Activated T-cell treated with anti-CD3 and anti-CD28 coated beads for 1 hour (primary cell): ENCODE results near the gene TNFRSF19.

Source experiments
- DNase-seq: peaks from one replicate; pipeline ENCODE4 v3.0.0-alpha.2; 2020; ENCODE audit warnings: low read depth

TNFRSF19 gene

DNA sequence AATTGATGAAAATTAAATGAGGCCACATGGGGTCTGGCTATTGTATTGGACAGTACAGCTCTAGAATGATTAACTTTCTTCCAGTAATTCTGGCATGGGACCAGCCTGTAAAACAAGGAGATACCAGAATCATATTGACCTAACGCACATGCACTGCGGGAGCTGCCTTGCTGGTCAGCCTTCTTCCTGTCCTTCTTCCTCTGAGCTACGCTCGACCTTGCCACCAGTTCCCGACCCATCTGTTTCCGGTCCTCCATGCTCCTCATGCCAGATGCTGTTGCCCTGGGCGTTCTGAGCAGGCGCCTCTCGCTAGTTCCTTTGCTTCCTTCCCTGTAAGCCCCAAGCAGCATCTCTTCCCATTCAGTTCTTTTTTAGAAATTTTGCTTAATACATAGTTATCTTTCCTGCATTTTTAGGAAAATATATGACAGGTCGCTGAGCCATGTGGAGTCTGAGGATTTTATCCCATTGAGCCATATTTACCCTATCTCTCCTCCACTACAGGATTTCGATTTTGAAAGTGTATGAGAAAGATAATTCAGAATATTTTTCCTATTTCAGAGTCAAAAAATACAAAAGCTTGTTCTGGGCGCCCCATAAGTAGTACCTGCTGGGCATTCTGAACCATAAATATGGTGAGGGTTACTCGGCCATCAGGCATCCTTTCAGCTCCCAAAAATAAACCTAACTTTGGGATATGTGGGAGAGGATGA lies 38.6 kb downstream of the TNFRSF19 start:
- DNase-seq = no peak

DNA sequence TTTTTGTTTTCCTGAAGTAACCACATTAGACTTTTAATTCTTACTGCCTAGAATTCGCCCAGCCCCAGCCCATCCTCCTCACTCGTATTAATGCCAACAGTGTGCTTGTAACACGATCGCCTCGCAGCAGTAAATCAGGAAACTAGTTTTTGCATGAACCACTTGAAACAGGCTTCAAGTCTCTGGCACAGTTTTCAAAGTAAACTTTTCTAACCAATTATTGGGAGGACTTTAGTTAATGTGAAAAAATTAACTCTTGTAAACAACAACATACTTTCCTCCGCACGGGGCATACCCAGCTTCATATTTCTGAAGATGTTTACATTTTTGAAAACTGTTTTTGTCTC lies 39.2 kb downstream of the TNFRSF19 start:
- no peak for DNase-seq

DNA sequence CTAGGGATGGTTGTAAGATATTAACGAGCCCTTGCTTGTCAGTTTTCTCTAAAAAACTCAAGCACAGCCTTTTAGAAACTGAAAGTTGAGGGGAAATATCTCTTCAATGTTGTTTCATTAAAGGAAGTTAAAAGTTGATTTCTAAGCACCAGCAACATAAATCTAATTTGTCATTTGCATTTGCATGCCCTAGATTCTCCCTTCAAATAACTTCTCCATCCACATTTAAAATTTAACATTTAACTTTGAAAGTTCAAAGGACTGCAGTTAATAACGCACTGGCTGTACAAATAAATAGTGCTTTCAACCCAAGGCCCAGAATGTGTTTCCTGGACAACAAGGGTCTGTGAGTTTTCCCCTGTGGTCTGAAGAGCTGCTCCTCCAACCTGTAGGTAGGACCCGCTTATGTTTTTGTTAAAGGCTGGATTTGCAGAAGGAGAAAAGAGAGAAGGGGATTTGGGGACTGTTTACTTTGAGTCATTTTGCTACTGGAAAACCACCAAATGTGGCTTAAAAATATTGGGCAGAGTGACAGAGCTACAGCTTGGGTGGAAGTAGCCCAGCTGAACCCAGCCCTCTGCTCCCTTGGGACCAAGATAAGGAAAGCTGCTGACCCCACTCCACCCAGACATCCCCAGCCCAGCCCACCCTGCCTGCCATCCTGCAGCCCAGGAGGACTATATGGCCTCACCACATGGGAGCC lies 39.8 kb downstream of the TNFRSF19 start:
- DNase-seq = no peak

DNA sequence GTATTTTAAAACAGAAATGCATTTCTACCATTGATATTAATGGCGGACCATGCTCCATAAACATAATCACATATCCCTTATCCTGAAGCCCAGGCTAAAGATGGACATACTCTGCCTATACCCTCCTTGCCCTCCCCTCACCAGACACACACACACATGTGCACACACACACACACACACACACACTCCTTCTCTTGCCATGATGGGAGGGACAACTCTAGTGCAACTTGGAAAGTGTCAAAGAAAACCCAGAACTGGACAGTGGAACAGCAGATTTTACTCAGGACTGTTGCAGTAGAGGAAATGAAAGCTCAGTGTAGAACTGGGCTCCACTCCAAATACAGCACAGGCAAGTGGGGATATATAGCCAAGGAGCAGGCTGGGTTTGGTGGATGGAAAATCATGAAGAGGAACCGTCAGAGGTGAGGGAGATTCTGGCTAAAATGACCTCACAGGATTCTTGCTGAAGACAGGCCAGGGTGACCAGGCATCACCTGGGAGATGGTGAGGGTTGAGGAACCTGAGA lies 40.8 kb downstream of the TNFRSF19 start:
- DNase-seq = no peak

DNA sequence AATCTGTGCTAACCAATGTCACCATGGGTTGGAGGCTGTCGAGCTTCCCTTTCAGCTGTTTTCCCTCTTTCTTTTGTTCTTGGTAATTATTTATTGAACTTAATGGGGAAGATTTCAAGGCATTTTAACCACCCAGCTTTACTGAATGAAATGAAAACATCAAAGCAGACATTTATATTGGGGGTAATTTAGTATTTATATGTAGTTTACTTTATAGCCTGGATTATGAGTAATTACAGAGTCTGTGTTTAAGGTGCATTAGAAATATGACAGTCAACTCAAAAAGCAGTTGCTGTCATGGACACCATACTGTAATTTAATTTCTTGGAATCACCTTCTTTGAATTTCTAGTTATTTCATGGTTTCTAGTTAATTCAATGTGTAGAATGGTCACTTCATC lies 42.0 kb downstream of the TNFRSF19 start:
- no peak for DNase-seq

DNA sequence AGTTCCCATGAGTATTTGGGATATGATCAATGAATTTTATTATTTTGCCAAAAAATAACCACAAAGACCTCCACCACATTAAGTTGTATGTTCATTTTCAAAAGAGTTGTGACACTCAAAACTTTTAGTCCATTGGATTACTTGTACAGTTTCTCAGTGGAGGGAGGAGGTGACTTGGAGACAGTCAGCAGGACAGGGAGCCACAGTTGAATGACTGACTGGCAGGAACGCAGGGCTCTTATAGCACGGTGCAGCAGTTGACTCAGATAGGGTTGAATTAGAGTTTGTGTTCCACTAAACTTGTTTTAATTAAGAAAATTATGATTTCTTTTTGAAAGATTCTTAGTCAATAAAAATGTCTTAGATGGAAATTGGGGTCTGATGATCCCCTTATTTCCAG lies 42.5 kb downstream of the TNFRSF19 start:
- no peak for DNase-seq

DNA sequence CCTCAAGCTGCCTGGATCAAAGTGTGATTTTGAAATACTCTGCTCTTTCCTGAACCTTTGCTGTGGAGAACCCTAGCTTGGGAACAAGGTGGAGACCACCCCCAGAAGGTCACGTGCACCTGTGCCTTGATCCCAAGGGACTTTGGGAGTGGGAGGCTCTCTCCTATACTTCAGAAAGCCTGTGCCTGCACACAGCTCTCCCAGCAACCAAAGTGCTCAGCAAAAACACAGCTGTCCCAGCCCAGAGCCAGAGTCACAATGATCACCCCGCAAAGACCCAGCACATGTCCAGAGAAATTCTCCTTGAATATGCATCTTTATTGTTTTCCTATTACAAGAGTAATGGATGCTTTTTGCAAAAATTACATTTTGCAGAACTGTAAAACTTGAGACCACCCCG lies 43.4 kb downstream of the TNFRSF19 start:
- no peak for DNase-seq

DNA sequence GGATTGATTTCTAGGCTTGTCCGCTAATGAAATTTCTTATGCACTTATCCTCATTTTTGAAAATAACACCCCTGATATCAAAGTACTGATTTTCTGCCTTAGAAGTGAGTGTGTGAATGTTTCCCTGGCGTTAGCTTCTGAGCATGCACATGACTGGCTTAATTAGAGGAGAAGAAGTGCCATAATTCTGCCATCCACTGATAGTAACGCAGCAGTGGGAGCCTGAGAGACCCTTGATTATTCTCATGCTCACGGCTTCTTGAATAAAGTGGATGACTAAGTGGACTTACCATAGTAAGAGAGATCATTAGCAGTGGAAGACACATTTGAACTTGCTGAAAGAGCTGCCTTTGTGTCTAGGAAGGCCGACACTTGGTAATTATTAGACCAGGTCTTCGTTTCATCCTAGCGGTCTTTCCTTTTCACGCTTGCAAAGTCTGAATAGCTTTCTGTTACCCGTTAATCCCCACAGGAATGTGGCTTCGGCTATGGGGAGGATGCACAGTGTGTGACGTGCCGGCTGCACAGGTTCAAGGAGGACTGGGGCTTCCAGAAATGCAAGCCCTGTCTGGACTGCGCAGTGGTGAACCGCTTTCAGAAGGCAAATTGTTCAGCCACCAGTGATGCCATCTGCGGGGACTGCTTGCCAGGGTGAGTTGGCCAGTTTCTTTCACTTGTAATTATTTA lies 45.3 kb downstream of the TNFRSF19 start:
- no peak for DNase-seq

DNA sequence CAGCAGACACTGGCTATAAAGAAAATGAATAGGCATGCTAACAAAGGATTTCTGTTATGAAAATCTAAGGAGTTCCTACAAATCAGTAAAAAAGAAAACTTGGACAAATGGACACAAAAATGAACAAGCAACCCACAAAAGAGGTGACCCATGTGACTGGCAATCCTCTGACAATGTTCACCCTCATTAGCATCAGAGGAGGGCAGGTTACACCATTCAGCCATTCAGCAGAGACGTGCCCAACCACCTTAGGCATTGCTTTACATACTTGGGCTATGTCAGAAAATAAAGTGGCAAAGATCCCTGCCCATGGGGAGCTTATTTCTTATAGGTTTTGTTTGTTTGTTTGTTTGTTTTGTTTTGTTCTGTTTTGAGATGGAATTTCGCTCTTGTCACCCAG lies 46.0 kb downstream of the TNFRSF19 start:
- no peak for DNase-seq

DNA sequence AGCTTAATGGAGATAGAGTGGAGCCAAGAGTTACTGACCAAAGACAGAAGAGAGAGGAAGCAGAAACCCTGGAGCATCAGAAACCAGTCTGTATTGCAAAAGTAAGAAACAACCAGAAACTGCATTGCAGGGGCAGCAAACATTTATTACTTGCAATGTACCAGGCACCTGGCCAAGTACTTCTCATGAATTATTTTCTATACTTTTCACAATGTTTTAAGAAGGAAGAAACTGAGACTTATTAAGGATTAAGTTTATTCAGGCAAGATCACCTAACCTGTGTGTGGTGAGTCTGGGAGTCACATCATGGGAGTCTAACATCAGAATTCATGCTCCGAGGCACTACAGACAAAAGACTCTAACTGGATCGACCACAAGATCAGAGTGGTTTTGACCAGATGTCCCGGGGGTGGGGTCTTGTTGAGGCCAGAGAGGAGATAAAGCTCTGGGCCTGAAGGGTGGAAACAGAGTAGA lies 47.4 kb downstream of the TNFRSF19 start:
- no peak for DNase-seq

DNA sequence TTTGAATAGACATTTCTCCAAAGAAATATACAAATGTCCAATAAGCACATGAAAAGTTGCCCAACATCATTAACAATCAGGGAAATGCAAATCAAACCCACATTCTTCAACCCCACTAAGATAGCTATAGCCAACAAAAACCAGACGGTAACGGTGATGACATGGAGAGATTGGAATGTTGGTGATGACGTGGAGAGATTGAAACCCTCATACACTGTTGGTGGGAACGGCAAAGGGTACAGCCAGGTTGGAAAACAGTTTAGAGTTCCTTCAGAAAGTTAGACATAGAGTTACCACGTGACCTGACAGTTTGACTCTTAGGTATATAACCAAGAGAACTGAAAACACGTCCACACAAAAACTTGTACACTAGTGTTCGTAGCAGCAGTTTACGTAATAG lies 48.1 kb downstream of the TNFRSF19 start:
- DNase-seq = no peak

DNA sequence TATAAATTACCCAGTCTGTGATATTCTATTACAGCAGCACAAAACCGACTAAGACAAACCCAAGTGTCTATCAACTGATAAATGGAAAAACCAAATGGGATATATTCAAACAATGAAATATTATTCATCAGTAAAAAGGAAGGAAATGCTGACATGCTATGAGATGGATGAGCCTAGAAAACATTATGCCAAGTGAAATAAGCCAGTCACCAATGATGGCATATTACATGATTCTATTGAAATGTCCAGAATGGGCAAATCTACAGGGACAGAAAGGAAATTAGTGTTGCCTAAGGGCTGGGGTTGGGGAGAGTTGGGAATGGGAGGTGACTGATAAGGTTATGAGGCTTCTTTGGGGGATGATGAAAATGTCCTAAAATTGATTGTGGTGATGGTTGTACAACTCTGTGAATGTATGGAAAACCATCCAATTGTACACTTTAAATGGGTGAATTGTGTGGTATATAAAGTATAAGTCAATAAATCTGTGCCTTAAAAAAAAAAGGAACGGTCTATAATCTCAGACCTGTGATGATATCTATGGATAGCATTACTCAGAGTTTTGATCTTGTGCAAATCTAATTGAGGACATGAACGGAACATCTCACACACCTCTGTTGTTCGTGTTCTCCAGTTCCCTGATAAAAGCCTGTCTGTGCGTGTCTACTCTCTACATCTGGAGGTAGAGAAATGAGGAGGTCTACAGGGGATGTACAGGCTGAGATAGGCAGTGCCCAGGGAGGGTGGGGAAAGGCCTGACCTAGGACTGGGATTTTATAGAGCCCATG lies 49.0 kb downstream of the TNFRSF19 start:
- DNase-seq = no peak

DNA sequence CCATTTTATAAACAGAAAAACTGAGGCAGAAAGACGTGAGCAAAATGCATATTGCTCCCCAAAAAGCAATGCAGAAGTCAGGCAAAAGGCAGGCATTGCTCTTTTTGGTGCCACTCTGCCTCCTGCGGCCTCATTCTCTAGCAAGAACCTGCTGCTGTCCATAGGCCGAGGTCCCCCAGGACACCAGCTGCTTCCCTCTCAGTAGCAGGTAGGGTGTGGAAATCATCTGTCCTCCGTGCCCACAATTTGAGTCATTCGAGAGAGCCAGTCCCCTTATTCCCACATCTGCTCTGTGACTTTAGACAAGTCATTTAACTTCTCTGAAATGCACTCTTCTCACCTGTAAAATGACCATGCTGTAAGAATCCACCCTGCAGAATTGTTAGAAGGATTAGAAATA lies 50.0 kb downstream of the TNFRSF19 start:
- DNase-seq = no peak

DNA sequence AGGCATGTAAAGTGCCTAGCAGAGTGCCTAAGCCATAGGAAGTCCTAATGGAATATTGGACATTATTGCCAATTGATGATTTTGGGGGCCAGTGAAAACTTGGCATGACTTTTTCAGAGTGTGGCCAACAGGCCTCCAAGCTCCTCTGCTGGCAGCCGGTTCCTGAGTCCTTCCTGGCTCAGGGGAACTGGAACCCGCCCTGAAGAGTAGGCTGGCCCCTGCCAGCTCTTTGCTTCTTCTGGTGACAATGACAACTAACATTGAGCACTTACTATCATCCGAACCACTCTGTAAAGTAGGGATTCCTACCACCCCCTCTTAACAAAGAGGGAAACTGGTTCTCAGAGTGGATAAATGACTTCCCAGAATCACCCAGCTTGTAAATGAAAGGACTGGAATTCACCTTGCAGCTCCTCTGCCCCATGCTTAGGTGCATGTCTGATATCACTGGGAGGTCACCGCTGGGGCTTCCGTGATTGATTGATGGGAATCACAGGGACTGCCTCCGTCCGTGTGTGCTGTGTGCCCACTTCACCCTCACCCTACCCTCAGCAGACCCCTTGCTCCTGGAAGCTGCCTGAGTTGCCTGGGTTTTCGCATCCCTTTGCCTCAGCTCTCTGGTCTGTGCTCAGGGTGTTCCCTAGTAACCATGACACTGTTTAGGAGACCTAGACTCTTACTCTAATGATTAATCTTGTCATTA lies 50.6 kb downstream of the TNFRSF19 start:
- DNase-seq = no peak

DNA sequence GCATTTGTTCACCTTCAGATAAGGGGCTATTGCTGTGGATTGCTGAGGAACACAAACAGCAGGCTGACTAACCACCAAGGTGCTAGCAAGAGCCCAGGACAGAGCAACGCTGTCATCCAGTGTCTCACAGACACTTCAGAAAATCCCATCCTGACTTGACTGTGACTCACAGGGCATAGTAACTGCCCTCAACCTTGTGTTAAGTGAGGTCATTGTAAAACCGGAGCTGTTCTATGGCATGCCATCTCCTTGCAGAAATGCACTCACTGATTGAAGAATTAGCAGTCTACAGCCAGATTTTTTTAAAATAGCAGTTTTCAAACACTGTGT lies 51.1 kb downstream of the TNFRSF19 start:
- DNase-seq = no peak

DNA sequence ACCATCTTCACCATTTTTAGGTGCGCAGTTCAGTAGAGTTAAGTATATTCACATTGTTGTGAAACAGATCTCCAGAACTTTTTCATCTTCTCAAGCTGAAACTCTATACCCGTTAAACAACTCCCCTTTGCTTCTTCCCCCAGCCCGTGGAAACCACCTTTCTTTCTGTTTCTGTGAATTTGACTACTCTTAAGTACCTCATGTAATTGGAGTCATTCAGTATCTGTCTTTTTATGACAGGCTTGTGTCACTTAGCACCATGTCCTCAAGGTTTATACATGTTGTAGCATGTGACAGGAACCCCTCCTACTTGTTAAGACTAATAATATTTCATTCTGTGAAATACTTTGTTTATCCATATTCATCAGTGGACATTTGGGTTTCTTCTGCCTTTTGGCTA lies 52.8 kb downstream of the TNFRSF19 start:
- no peak for DNase-seq

DNA sequence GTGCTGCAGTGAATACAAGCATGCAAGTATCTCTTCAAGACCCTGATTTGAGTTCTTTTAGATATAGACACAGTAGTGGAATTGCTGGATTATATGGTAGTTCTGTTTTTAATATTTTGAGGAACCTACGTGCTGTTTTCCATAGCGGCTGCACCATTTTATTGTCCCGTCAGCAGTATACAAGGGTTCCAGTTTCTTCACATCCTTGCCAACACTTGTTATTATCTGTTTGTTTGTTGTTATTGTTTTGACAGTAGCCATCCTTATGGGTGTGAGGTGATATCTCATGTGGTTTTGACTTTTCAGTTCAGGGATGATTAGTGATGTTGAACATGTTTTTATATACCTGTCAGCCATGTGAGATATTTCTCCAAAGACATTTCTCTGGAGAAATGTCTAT lies 53.2 kb downstream of the TNFRSF19 start:
- no peak for DNase-seq

DNA sequence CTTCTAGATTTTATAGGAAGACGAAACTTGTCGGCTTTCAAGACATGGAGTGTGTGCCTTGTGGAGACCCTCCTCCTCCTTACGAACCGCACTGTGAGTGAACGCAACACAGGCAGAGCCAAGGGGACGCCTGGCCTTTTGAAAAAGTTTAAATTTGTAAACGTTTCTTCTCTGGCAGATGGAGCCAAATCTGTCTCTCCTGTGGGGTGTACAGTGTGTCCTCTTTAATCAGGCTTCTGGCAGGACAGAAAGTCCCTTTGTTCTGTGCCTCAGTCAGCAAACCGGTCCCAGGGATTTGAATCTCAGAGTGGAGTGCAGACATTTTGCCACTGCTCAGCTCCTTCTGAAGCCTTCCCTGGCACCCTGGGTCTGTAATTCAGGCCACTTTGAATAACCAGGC lies 56.5 kb downstream of the TNFRSF19 start:
- DNase-seq = no peak

DNA sequence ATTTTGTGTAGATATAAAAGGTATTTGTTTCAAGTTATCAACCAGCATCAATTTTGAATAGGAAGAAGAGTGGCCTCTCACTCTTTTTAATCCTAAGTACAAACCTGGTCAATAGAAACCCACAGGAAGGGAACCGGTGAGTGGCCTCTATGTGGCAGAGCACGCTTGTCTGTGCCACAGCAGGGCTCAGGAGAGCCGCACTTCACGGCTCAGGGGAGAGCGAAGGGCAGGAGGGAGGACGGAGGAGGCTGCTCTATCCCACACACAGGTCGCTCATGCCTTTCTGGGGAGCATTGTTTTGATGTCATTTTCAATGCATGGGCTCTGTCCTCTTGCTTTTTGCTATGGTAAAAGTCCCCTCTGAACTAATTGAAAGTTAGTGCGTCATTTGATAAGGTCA lies 57.2 kb downstream of the TNFRSF19 start:
- DNase-seq = no peak

DNA sequence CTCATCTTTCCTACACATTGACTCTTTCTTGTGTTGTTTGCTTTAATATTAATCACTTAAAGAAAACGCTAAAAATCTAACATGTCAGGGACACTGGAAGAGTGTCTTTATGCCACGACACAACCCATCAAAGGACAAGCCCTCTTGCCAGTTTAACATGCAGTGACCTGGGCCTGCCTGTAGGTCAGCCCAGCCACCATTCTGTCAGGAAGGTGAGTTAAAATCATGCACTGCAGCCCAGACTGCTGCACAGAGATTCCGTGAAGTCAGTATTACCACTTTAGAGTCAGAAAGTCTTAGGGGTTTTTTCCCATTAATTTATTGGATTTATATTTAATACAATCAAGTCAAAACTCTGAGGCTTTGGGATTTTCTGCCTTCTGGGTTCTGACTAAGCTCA lies 58.0 kb downstream of the TNFRSF19 start:
- DNase-seq = no peak

DNA sequence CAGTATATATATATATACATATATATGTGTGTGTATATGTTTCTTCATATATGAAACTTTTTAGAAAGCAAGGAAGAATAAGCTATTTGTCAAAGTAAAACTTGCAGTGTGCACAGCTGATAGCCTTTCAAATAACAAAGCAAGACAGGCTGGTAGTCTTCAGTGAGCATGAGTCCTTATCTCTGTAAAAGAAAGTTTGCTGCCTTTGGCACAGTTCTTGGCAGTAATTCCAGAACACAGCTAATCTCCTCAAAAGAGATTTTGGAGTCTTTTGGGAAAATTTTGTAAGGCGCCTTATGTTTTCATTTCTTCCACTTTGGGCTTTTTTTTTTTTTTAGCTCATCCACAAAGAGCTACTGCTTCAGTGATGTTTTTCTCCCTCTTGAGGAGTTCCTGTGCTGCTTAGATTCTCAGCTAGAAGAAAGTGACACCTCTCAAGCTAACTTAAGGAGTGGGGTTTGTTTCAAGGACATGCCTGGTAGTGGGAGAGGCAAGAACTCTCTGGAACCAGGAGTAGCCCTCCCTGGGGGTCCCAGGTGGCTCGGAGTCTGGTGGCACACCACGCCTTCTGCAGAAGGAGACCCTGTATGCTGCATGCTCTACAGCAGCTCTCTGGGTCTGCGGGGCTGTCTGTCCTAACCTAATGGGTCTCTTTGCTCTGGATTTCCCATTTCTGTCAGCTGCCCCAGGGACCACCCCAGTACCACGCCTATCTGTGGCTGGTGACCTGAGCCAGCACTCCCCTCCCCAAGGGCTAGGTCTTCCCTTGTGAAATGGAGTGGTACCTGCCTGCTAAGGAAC lies 58.8 kb downstream of the TNFRSF19 start:
- DNase-seq = no peak
